ENCODE measurements around the gene NOLC1.

Gene NOLC1

GRCh38 chr10:102191956-102192355, 39.8 kb downstream of the NOLC1 start:
- in situ Hi-C loops (cut with MboI; ENCODE audit: low pct_unique_long_range_greater_than_20kb, low sequenced_read_pairs): no loop called here
- DNase-seq: no peak

GRCh38 chr10:102195296-102195870, 43.2 kb downstream of the NOLC1 start:
- DNase-seq: no peak
- in situ Hi-C loops (cut with MboI; ENCODE audit: low pct_unique_long_range_greater_than_20kb, low sequenced_read_pairs): no loop called here

GRCh38 chr10:102196893-102197292, 44.7 kb downstream of the NOLC1 start:
- in situ Hi-C loops (cut with MboI; ENCODE audit: low pct_unique_long_range_greater_than_20kb, low sequenced_read_pairs): no loop called here
- DNase-seq: no peak

GRCh38 chr10:102198027-102198426, 45.8 kb downstream of the NOLC1 start:
- no peak for DNase-seq
- in situ Hi-C loops (cut with MboI; ENCODE audit: low pct_unique_long_range_greater_than_20kb, low sequenced_read_pairs): no loop called here

- no peak for DNase-seq
- in situ Hi-C loops (cut with MboI; ENCODE audit: low pct_unique_long_range_greater_than_20kb, low sequenced_read_pairs): no loop called here
Observed at GRCh38 chr10:102200751-102201640, 48.8 kb downstream of the NOLC1 start.

- no peak for DNase-seq
- in situ Hi-C loops (cut with MboI; ENCODE audit: low pct_unique_long_range_greater_than_20kb, low sequenced_read_pairs): no loop called here
Observed at GRCh38 chr10:102202386-102202785, 50.2 kb downstream of the NOLC1 start.

GRCh38 chr10:102208311-102209035, 56.3 kb downstream of the NOLC1 start:
- in situ Hi-C loops (cut with MboI; ENCODE audit: low pct_unique_long_range_greater_than_20kb, low sequenced_read_pairs): no loop called here
- no peak for DNase-seq

GRCh38 chr10:102211615-102212299, 59.6 kb downstream of the NOLC1 start:
- DNase-seq: no peak
- in situ Hi-C loops (cut with MboI; ENCODE audit: low pct_unique_long_range_greater_than_20kb, low sequenced_read_pairs): no loop called here
